ENCODE measurements around the gene CDK6.

CDK6 gene

GRCh38 chr7:92831716-92832533, 4.4 kb downstream of the CDK6 start:
- in situ Hi-C loops (cut with MboI; ENCODE audit: low sequenced_read_pairs, unreplicated experiment), result loop anchor here (5.0 kb wide), 1 partner anchor 220 kb away; no protein-coding TSS in a partner anchor
- DNase-seq (ENCODE audit: low spot score), result no peak
- no peak for TF ChIP-seq CTCF (IDR thresholded peaks at IDR 0.05; ENCODE audit: borderline replicate concordance, control extremely low read depth, extremely low read depth, insufficient read depth, missing control alignments)

GRCh38 chr7:92830532-92831110, 5.8 kb downstream of the CDK6 start:
- in situ Hi-C loops (cut with MboI; ENCODE audit: low sequenced_read_pairs, unreplicated experiment), result loop anchor here (5.0 kb wide), 1 partner anchor 222 kb away; no protein-coding TSS in a partner anchor
- no peak for DNase-seq (ENCODE audit: low spot score)
- TF ChIP-seq CTCF (IDR thresholded peaks at IDR 0.05; ENCODE audit: borderline replicate concordance, control extremely low read depth, extremely low read depth, insufficient read depth, missing control alignments), result no peak

GRCh38 chr7:92830027-92830426, 6.3 kb downstream of the CDK6 start:
- no peak for DNase-seq (ENCODE audit: low spot score)
- in situ Hi-C loops (cut with MboI; ENCODE audit: low sequenced_read_pairs, unreplicated experiment), result loop anchor here (5.0 kb wide), 1 partner anchor 222 kb away; no protein-coding TSS in a partner anchor
- TF ChIP-seq CTCF (IDR thresholded peaks at IDR 0.05; ENCODE audit: borderline replicate concordance, control extremely low read depth, extremely low read depth, insufficient read depth, missing control alignments), result no peak

- DNase-seq (ENCODE audit: low spot score), result no peak
- in situ Hi-C loops (cut with MboI; ENCODE audit: low sequenced_read_pairs, unreplicated experiment), result no loop called here
- TF ChIP-seq CTCF (IDR thresholded peaks at IDR 0.05; ENCODE audit: borderline replicate concordance, control extremely low read depth, extremely low read depth, insufficient read depth, missing control alignments), result no peak
Observed at GRCh38 chr7:92827464-92828120, 8.8 kb downstream of the CDK6 start.

- no peak for TF ChIP-seq CTCF (IDR thresholded peaks at IDR 0.05; ENCODE audit: borderline replicate concordance, control extremely low read depth, extremely low read depth, insufficient read depth, missing control alignments)
- in situ Hi-C loops (cut with MboI; ENCODE audit: low sequenced_read_pairs, unreplicated experiment), result no loop called here
- no peak for DNase-seq (ENCODE audit: low spot score)
Observed at GRCh38 chr7:92826258-92826938, 10.0 kb downstream of the CDK6 start.

- DNase-seq (ENCODE audit: low spot score), result no peak
- in situ Hi-C loops (cut with MboI; ENCODE audit: low sequenced_read_pairs, unreplicated experiment), result no loop called here
- no peak for TF ChIP-seq CTCF (IDR thresholded peaks at IDR 0.05; ENCODE audit: borderline replicate concordance, control extremely low read depth, extremely low read depth, insufficient read depth, missing control alignments)
Observed at GRCh38 chr7:92824901-92825480, 11.4 kb downstream of the CDK6 start.

Measured in GM13976 (cell line).